ENCODE data around the gene TM4SF18. TPM values are rescaled to one million over a fixed set of nuclear protein-coding genes. Genes with fewer than 3 reads are reported as not detected.

The TM4SF18 gene
- total RNA-seq, 1 experiment from 2014 or later = not detected

DNA sequence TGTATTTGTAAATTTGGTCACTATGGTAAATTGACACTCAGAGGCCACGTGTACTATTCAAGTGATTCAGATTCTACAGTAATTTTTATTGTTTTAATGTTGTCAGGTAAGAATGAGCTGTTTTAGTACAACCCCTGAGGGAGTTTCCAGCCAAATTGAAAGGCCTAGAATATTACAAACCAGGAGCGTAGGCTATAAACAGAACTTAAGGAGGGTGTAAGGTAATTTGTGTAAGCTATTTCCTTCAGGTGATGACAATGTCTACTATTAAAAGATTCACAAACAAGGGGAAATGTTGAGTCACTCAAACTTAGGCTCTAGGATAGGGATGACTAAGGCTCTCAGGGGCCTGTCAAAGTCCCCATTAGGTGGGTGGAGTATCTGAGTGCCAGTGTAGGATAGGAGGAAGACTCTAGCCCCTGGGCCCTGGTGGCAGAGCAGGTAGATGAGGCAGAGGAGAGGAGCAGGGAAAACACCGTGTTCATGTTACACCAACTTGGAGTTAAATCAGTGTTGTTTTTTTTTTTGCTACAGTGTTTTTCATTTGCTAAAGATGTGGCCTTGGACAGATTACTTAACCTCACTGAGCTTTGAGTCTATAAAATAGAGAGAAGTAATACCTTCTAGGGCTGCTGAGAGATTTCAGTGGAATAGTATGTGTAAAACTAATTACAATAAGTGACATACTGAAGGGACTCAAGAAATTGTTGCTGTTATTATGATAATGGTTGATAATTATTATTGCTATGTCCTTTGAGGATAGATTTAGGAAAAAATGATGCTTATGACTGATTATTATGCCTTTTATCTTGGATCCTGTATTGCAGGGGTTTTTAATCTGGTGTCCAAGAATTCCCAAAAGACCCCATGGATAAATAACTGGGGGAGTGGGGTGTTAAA lies 33.8 kb upstream of the TM4SF18 start:
- peak; percentile 86 to 99 for DNase-seq
- peak overlapping the region; percentile 99 for H3K27ac ChIP-seq
- peaks cover 16% of the 10 kb centered on the region for H3K79me2 ChIP-seq (ENCODE audit: low read depth)
- peaks cover 63% of the 10 kb centered on the region for H3K4me1 ChIP-seq (replicated peaks; ENCODE audit: insufficient read depth)
- ChIA-PET CTCF (interaction anchor here (0.6 to 0.9 kb wide), 5 partner anchors 69 to 782 kb away, joined by 3 to 9 read pairs (median 5); partner anchors contain the start of gene TM4SF4), POLR2A (ENCODE audit: unreplicated experiment) (interaction anchor here (0.6 to 1.4 kb wide), 15 partner anchors 10 to 1889 kb away, joined by 3 to 35 read pairs (median 5); partner anchors contain the start of gene TM4SF1)
- no peaks in the 10 kb centered on the region; the same call in 1 of the 2 replicates for H3K9me3 ChIP-seq (ENCODE audit: insufficient read depth, low read depth)
- no peaks in the 10 kb centered on the region for H3K27me3 ChIP-seq (ENCODE audit: insufficient read depth, low read depth)
- peak overlapping the region; percentile 50 for H3K4me2 ChIP-seq
- peaks cover 34% of the 10 kb centered on the region for H3K36me3 ChIP-seq (ENCODE audit: low read depth)
- intact Hi-C loops (cut with micrococcal nuclease; ENCODE audit: unreplicated experiment) = loop anchor here (1.0 kb wide), 4 partner anchors 10 to 67 kb away; partner anchors contain the start of gene TM4SF1
- H3K9me2 ChIP-seq (ENCODE audit: insufficient read depth) = no peaks in the 10 kb centered on the region
- TSS peak; percentile 98 for BruUV-seq (replicated peaks)
- 0 out of 2 replicates have a peak overlapping the region, but pooled peaks have one; percentile 6 for H3K4me3 ChIP-seq
- peaks cover 63% of the 10 kb centered on the region for H3F3A ChIP-seq (ENCODE audit: insufficient read depth, low read depth)
- no peak for TF ChIP-seq EZH2 (IDR thresholded peaks at IDR 0.05; ENCODE audit: low read depth)
- TF ChIP-seq CTCF (conservative IDR thresholded peaks at IDR 0.05) = no peak
- H4K20me1 ChIP-seq (ENCODE audit: insufficient read depth) = no peaks in the 10 kb centered on the region
- no peak overlapping the region for H2AFZ ChIP-seq

DNA sequence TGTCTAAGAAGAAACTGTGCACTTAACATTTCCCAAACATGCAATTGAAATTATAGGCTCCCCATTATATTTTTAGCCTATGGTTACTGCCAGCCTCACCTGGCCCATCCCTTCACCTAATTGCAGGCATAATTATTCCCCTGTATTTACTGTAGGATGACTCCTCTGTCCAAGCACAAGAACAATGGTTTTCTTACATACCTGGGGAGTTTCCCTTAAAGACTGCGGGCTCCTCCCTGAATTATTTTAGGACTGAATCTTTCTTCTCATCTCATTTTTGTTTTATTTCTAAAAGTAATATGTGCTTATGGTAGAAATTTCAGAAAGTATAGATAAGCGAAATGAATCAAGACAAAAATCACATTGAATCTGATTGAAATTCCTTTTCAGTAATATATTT lies 32.6 kb upstream of the TM4SF18 start:
- peaks cover 51% of the 10 kb centered on the region for H3K4me1 ChIP-seq (replicated peaks; ENCODE audit: insufficient read depth)
- H3K27ac ChIP-seq = peak overlapping the region; percentile 99

More for the DNA sequence above, 32.6 kb upstream of the TM4SF18 start:
- H3K4me2 ChIP-seq = peak overlapping the region; percentile 50; the same call in 1 of the 2 replicates
- no peaks in the 10 kb centered on the region; the same call in 1 of the 2 replicates for H3K9me3 ChIP-seq (ENCODE audit: insufficient read depth, low read depth)
- intact Hi-C loops (cut with micrococcal nuclease; ENCODE audit: unreplicated experiment) = no loop called here
- no peak overlapping the region for H2AFZ ChIP-seq
- peaks cover 51% of the 10 kb centered on the region for H3F3A ChIP-seq (ENCODE audit: insufficient read depth, low read depth)
- peaks cover 6% of the 10 kb centered on the region; the same call in 1 of the 2 replicates for H3K79me2 ChIP-seq (ENCODE audit: low read depth)
- H3K4me3 ChIP-seq = no peak overlapping the region
- no peaks in the 10 kb centered on the region for H3K9me2 ChIP-seq (ENCODE audit: insufficient read depth)
- TF ChIP-seq EZH2 (IDR thresholded peaks at IDR 0.05; ENCODE audit: low read depth) (no peak), CTCF (conservative IDR thresholded peaks at IDR 0.05) (no peak)
- ChIA-PET POLR2A (ENCODE audit: unreplicated experiment) (interaction anchor here (0.6 kb wide), 1 partner anchor 21 kb away, joined by 4 read pairs; no protein-coding TSS in a partner anchor), CTCF (no interaction called here)
- DNase-seq = peak in 1 of 2 experiments; percentile 47
- H3K36me3 ChIP-seq (ENCODE audit: low read depth) = peaks cover 23% of the 10 kb centered on the region
- H3K27me3 ChIP-seq (ENCODE audit: insufficient read depth, low read depth) = no peaks in the 10 kb centered on the region
- H4K20me1 ChIP-seq (ENCODE audit: insufficient read depth) = no peaks in the 10 kb centered on the region
- no TSS peak for BruUV-seq (replicated peaks)

Measured in PC-9 (cell line).